Stimulated activated naive CD8-positive, alpha-beta T cell treated with anti-CD3 and anti-CD28 coated beads, Interleukin-15, Interleukin-2, amounts not matched to agents 100 ng/mL and 50 ng/mL, for 24 hours (primary cell): Measurements from ENCODE around the gene NR0B1.

ENCODE experiments used
- H3K27ac Mint-ChIP-seq: one replicate; pipeline ENCODE4 v1.8.0; 2021; ENCODE audit warnings: mild to moderate bottlenecking, mixed read lengths
- H3K27me3 Mint-ChIP-seq: one replicate; pipeline ENCODE4 v1.8.0; 2021; ENCODE audit warnings: mixed read lengths
- H3K36me3 Mint-ChIP-seq: one replicate; pipeline ENCODE4 v1.8.0; 2021; ENCODE audit warnings: low read depth, mixed read lengths
- H3K4me1 Mint-ChIP-seq: one replicate; pipeline ENCODE4 v1.8.0; 2021; ENCODE audit warnings: low read depth, mixed read lengths
- H3K4me3 Mint-ChIP-seq: one replicate; pipeline ENCODE4 v1.8.0; 2021; ENCODE audit warnings: mild to moderate bottlenecking, mixed read lengths
- H3K9me3 Mint-ChIP-seq: one replicate; pipeline ENCODE4 v1.8.0; 2021; ENCODE audit warnings: mixed read lengths

The NR0B1 gene

GRCh38 chrX:30309139-30309571 is at the start of gene NR0B1:
Gene NR0B1, minus strand, starts transcription at chrX:30309390. Its CDS starts 27 bp downstream, at chrX:30309363.
- H3K4me3 Mint-ChIP-seq, result no peak within 1 kb of the TSS
- no peaks in the 10 kb centered on the region for H3K36me3 Mint-ChIP-seq
- H3K4me1 Mint-ChIP-seq, result no peaks in the 10 kb centered on the region
- H3K27ac Mint-ChIP-seq, result no peak within 1 kb of the TSS
- peaks cover 9% of the 10 kb centered on the region for H3K27me3 Mint-ChIP-seq
- H3K9me3 Mint-ChIP-seq, result no peaks in the 10 kb centered on the region

GRCh38 chrX:30349946-30350345 is 40.8 kb upstream of the NR0B1 start:
- Mint-ChIP-seq H3K27ac (no peak overlapping the region), H3K4me3 (no peak overlapping the region), H3K9me3 (no peaks in the 10 kb centered on the region), H3K36me3 (no peaks in the 10 kb centered on the region), H3K4me1 (no peaks in the 10 kb centered on the region), H3K27me3 (no peaks in the 10 kb centered on the region)

- Mint-ChIP-seq H3K9me3 (no peaks in the 10 kb centered on the region), H3K27me3 (no peaks in the 10 kb centered on the region), H3K4me3 (no peak overlapping the region), H3K27ac (no peak overlapping the region), H3K36me3 (no peaks in the 10 kb centered on the region), H3K4me1 (no peaks in the 10 kb centered on the region)
Measured at GRCh38 chrX:30343206-30343605, 34.0 kb upstream of the NR0B1 start.

GRCh38 chrX:30340753-30341152 is 31.6 kb upstream of the NR0B1 start:
- H3K36me3 Mint-ChIP-seq, result no peaks in the 10 kb centered on the region
- no peaks in the 10 kb centered on the region for H3K9me3 Mint-ChIP-seq
- no peaks in the 10 kb centered on the region for H3K4me1 Mint-ChIP-seq
- no peak overlapping the region for H3K27ac Mint-ChIP-seq
- H3K27me3 Mint-ChIP-seq, result no peaks in the 10 kb centered on the region
- H3K4me3 Mint-ChIP-seq, result no peak overlapping the region

GRCh38 chrX:30327762-30328161 is 18.6 kb upstream of the NR0B1 start:
- no peaks in the 10 kb centered on the region for H3K9me3 Mint-ChIP-seq
- no peak overlapping the region for H3K27ac Mint-ChIP-seq
- no peaks in the 10 kb centered on the region for H3K4me1 Mint-ChIP-seq
- H3K27me3 Mint-ChIP-seq, result no peaks in the 10 kb centered on the region
- H3K4me3 Mint-ChIP-seq, result no peak overlapping the region
- H3K36me3 Mint-ChIP-seq, result no peaks in the 10 kb centered on the region

- H3K27me3 Mint-ChIP-seq, result no peaks in the 10 kb centered on the region
- H3K9me3 Mint-ChIP-seq, result no peaks in the 10 kb centered on the region
- no peak overlapping the region for H3K4me3 Mint-ChIP-seq
- no peaks in the 10 kb centered on the region for H3K4me1 Mint-ChIP-seq
- no peaks in the 10 kb centered on the region for H3K36me3 Mint-ChIP-seq
- no peak overlapping the region for H3K27ac Mint-ChIP-seq
Measured at GRCh38 chrX:30317308-30317707, 8.1 kb upstream of the NR0B1 start.

- no peak overlapping the region for H3K27ac Mint-ChIP-seq
- H3K27me3 Mint-ChIP-seq, result peaks cover 3% of the 10 kb centered on the region
- no peaks in the 10 kb centered on the region for H3K4me1 Mint-ChIP-seq
- no peaks in the 10 kb centered on the region for H3K36me3 Mint-ChIP-seq
- H3K4me3 Mint-ChIP-seq, result no peak overlapping the region
- no peaks in the 10 kb centered on the region for H3K9me3 Mint-ChIP-seq
Measured at GRCh38 chrX:30313322-30313721, 4.1 kb upstream of the NR0B1 start.

GRCh38 chrX:30312858-30313257 is 3.7 kb upstream of the NR0B1 start:
- Mint-ChIP-seq H3K9me3 (no peaks in the 10 kb centered on the region), H3K27ac (no peak overlapping the region), H3K4me3 (no peak overlapping the region), H3K36me3 (no peaks in the 10 kb centered on the region), H3K4me1 (no peaks in the 10 kb centered on the region), H3K27me3 (peaks cover 5% of the 10 kb centered on the region)

GRCh38 chrX:30310429-30311206 is 1.4 kb upstream of the NR0B1 start:
- Mint-ChIP-seq H3K4me1 (no peaks in the 10 kb centered on the region), H3K9me3 (no peaks in the 10 kb centered on the region), H3K27ac (no peak overlapping the region), H3K27me3 (peaks cover 9% of the 10 kb centered on the region), H3K36me3 (no peaks in the 10 kb centered on the region), H3K4me3 (no peak overlapping the region)

- Mint-ChIP-seq H3K4me3 (no peak overlapping the region), H3K36me3 (no peaks in the 10 kb centered on the region), H3K27me3 (peaks cover 9% of the 10 kb centered on the region), H3K9me3 (no peaks in the 10 kb centered on the region), H3K4me1 (no peaks in the 10 kb centered on the region), H3K27ac (no peak overlapping the region)
Measured at GRCh38 chrX:30308263-30309138, 689 bp downstream of the NR0B1 start.

- Mint-ChIP-seq H3K4me1 (no peaks in the 10 kb centered on the region), H3K36me3 (no peaks in the 10 kb centered on the region), H3K9me3 (no peaks in the 10 kb centered on the region), H3K27me3 (peaks cover 9% of the 10 kb centered on the region), H3K27ac (no peak overlapping the region), H3K4me3 (no peak overlapping the region)
Measured at GRCh38 chrX:30307466-30307865, 1.7 kb downstream of the NR0B1 start.

GRCh38 chrX:30304866-30305265 is 4.3 kb downstream of the NR0B1 start:
- Mint-ChIP-seq H3K4me3 (no peak overlapping the region), H3K36me3 (no peaks in the 10 kb centered on the region), H3K27ac (no peak overlapping the region), H3K27me3 (peaks cover 6% of the 10 kb centered on the region), H3K4me1 (no peaks in the 10 kb centered on the region), H3K9me3 (no peaks in the 10 kb centered on the region)

- Mint-ChIP-seq H3K27ac (no peak overlapping the region), H3K4me3 (no peak overlapping the region), H3K4me1 (no peaks in the 10 kb centered on the region), H3K27me3 (peaks cover 6% of the 10 kb centered on the region), H3K9me3 (no peaks in the 10 kb centered on the region), H3K36me3 (no peaks in the 10 kb centered on the region)
Measured at GRCh38 chrX:30302956-30303355, 6.2 kb downstream of the NR0B1 start.

GRCh38 chrX:30301963-30302362 is 7.2 kb downstream of the NR0B1 start:
- H3K27ac Mint-ChIP-seq, result no peak overlapping the region
- no peaks in the 10 kb centered on the region for H3K36me3 Mint-ChIP-seq
- H3K9me3 Mint-ChIP-seq, result no peaks in the 10 kb centered on the region
- no peak overlapping the region for H3K4me3 Mint-ChIP-seq
- peaks cover 3% of the 10 kb centered on the region for H3K27me3 Mint-ChIP-seq
- no peaks in the 10 kb centered on the region for H3K4me1 Mint-ChIP-seq

GRCh38 chrX:30301208-30301607 is 8.0 kb downstream of the NR0B1 start:
- Mint-ChIP-seq H3K4me1 (no peaks in the 10 kb centered on the region), H3K36me3 (no peaks in the 10 kb centered on the region), H3K27me3 (peaks cover under 1% of the 10 kb centered on the region), H3K4me3 (no peak overlapping the region), H3K27ac (no peak overlapping the region), H3K9me3 (no peaks in the 10 kb centered on the region)
